SK-N-SH treated with all-trans-retinoic acid at 6 μM for 48 hours (cell line): Measurements from ENCODE around the gene PTPRD.

ENCODE experiments used
- ATAC-seq: fragments of 200-7000 bp; cut with Tn5 transposase; 3 replicates; pipeline ENCODE4 v1.9.1; 2020; ENCODE audit warnings: mild to moderate bottlenecking, moderate library complexity
- ARNTL ChIP-seq: fragments of 450-650 bp; formaldehyde crosslinking; IDR thresholded peaks from 2 replicates; pipeline ENCODE4 v1.5.0; 2020; ENCODE audit warnings: low read depth, mild to moderate bottlenecking, moderate library complexity, borderline replicate concordance
- BACH2 ChIP-seq: fragments of 250-450 bp; sonication (Bioruptor Pico); IDR thresholded peaks from 2 replicates; pipeline ENCODE4 v1.9.0; 2021; ENCODE audit warnings: mild to moderate bottlenecking, borderline replicate concordance
- CSDC2 ChIP-seq: fragments of 250-450 bp; sonication (Bioruptor Pico); IDR thresholded peaks from 2 replicates; pipeline ENCODE4 v1.5.0; 2020; ENCODE audit warnings: mild to moderate bottlenecking, moderate library complexity
- ISL1 ChIP-seq: fragments of 250-450 bp; sonication (Bioruptor Pico); IDR thresholded peaks from 2 replicates; pipeline ENCODE4 v2.1.2; 2022; ENCODE audit warnings: mild to moderate bottlenecking, moderate library complexity
- OSR1 ChIP-seq: fragments of 250-450 bp; sonication (Bioruptor Pico); IDR thresholded peaks from 2 replicates; pipeline ENCODE4 v1.8.0; 2022; ENCODE audit warnings: moderate library complexity, mild to moderate bottlenecking, inconsistent platforms
- RARB ChIP-seq: fragments of 250-450 bp; sonication (Bioruptor Pico); IDR thresholded peaks from 2 replicates; pipeline ENCODE4 v1.8.0; 2021; ENCODE audit warnings: mild to moderate bottlenecking, moderate library complexity
- SNAI2 ChIP-seq: fragments of 250-450 bp; sonication (Bioruptor Pico); IDR thresholded peaks from 2 replicates; pipeline ENCODE4 v1.5.0; 2020; ENCODE audit warnings: mild to moderate bottlenecking, moderate library complexity
- TCF4 ChIP-seq: fragments of 250-450 bp; sonication (Bioruptor Pico); IDR thresholded peaks from 2 replicates; pipeline ENCODE4 v1.8.0; 2021; ENCODE audit warnings: mild to moderate bottlenecking, moderate library complexity, borderline replicate concordance
- ZC3H10 ChIP-seq: fragments of 250-450 bp; sonication (Bioruptor Pico); IDR thresholded peaks from 2 replicates; pipeline ENCODE4 v1.5.1; 2021; ENCODE audit warnings: mild to moderate bottlenecking, moderate library complexity
- ZFP30 ChIP-seq: fragments of 450-650 bp; formaldehyde crosslinking; IDR thresholded peaks from 2 replicates; pipeline ENCODE4 v1.5.0; 2022; ENCODE audit warnings: mild to moderate bottlenecking, moderate library complexity
- ZNF565 ChIP-seq: fragments of 450-650 bp; formaldehyde crosslinking; conservative IDR thresholded peaks from 2 replicates; pipeline ENCODE4 v1.5.0; 2020; ENCODE audit warnings: low read depth, mild to moderate bottlenecking, moderate library complexity
- ZNF70 ChIP-seq: fragments of 450-650 bp; formaldehyde crosslinking; IDR thresholded peaks from 2 replicates; pipeline ENCODE4 v1.5.0; 2020; ENCODE audit warnings: mild to moderate bottlenecking, moderate library complexity
- ZNF8 ChIP-seq: fragments of 450-650 bp; formaldehyde crosslinking; IDR thresholded peaks from 2 replicates; pipeline ENCODE4 v1.5.0; 2020; ENCODE audit warnings: mild to moderate bottlenecking, moderate library complexity
- TF ChIP-seq, protein P1 (sequence below): fragments of 250-450 bp; sonication (Bioruptor Pico); IDR thresholded peaks from 2 replicates; pipeline ENCODE4 v1.8.0; 2021; ENCODE audit warnings: low read depth, mild to moderate bottlenecking, moderate library complexity, borderline replicate concordance
- TF ChIP-seq, protein P2 (sequence below): fragments of 250-450 bp; sonication (Bioruptor Pico); IDR thresholded peaks from 2 replicates; pipeline ENCODE4 v1.5.0; 2020; ENCODE audit warnings: mild to moderate bottlenecking, moderate library complexity
- TF ChIP-seq, protein P3 (sequence below): fragments of 250-450 bp; sonication (Bioruptor Pico); IDR thresholded peaks from 2 replicates; pipeline ENCODE4 v1.5.1; 2021; ENCODE audit warnings: mild to moderate bottlenecking, moderate library complexity
- TF ChIP-seq, protein P4 (sequence below): fragments of 250-450 bp; sonication (Bioruptor Pico); IDR thresholded peaks from 2 replicates; pipeline ENCODE4 v1.5.1; 2020; ENCODE audit warnings: low read depth, mild to moderate bottlenecking, moderate library complexity

Gene PTPRD

DNA sequence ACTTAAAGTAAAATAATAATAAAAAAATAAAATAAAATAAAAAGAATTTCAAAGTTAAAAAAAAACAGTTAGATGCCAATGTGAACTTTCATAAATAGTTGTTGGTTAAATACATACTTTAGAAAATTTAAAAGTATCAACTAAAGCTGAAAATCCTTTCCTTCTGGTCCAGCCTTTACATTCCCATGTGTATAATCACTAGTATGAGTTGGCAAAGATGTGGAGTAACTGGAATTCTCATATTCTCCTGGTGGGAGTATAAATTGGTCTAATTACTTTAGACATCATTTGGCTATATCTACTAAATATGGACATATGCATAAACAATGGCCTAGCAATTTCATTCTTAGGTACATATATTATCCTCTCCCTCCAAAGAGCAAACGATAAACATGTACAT, 619.9 kb downstream of the PTPRD start:
- TF ChIP-seq ZC3H10 = no peak
- TF ChIP-seq ISL1 (CRISPR knock-in tag) = no peak
- TF ChIP-seq ZNF70 (CRISPR knock-in tag) = no peak
- TF ChIP-seq, protein P1, sequence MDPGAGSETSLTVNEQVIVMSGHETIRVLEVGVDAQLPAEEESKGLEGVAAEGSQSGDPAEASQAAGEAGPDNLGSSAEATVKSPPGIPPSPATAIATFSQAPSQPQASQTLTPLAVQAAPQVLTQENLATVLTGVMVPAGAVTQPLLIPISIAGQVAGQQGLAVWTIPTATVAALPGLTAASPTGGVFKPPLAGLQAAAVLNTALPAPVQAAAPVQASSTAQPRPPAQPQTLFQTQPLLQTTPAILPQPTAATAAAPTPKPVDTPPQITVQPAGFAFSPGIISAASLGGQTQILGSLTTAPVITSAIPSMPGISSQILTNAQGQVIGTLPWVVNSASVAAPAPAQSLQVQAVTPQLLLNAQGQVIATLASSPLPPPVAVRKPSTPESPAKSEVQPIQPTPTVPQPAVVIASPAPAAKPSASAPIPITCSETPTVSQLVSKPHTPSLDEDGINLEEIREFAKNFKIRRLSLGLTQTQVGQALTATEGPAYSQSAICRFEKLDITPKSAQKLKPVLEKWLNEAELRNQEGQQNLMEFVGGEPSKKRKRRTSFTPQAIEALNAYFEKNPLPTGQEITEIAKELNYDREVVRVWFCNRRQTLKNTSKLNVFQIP (CRISPR knock-in tag) = no peak
- no peak for TF ChIP-seq ZFP30
- TF ChIP-seq SNAI2 (CRISPR knock-in tag) = no peak
- TF ChIP-seq, protein P2, sequence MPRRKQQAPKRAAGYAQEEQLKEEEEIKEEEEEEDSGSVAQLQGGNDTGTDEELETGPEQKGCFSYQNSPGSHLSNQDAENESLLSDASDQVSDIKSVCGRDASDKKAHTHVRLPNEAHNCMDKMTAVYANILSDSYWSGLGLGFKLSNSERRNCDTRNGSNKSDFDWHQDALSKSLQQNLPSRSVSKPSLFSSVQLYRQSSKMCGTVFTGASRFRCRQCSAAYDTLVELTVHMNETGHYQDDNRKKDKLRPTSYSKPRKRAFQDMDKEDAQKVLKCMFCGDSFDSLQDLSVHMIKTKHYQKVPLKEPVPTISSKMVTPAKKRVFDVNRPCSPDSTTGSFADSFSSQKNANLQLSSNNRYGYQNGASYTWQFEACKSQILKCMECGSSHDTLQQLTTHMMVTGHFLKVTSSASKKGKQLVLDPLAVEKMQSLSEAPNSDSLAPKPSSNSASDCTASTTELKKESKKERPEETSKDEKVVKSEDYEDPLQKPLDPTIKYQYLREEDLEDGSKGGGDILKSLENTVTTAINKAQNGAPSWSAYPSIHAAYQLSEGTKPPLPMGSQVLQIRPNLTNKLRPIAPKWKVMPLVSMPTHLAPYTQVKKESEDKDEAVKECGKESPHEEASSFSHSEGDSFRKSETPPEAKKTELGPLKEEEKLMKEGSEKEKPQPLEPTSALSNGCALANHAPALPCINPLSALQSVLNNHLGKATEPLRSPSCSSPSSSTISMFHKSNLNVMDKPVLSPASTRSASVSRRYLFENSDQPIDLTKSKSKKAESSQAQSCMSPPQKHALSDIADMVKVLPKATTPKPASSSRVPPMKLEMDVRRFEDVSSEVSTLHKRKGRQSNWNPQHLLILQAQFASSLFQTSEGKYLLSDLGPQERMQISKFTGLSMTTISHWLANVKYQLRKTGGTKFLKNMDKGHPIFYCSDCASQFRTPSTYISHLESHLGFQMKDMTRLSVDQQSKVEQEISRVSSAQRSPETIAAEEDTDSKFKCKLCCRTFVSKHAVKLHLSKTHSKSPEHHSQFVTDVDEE (CRISPR knock-in tag) = no peak
- TF ChIP-seq ZNF8 (CRISPR knock-in tag) = no peak
- TF ChIP-seq OSR1 (CRISPR knock-in tag) = no peak
- TF ChIP-seq, protein P3, sequence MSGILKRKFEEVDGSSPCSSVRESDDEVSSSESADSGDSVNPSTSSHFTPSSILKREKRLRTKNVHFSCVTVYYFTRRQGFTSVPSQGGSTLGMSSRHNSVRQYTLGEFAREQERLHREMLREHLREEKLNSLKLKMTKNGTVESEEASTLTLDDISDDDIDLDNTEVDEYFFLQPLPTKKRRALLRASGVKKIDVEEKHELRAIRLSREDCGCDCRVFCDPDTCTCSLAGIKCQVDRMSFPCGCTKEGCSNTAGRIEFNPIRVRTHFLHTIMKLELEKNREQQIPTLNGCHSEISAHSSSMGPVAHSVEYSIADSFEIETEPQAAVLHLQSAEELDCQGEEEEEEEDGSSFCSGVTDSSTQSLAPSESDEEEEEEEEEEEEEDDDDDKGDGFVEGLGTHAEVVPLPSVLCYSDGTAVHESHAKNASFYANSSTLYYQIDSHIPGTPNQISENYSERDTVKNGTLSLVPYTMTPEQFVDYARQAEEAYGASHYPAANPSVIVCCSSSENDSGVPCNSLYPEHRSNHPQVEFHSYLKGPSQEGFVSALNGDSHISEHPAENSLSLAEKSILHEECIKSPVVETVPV (CRISPR knock-in tag) = no peak
- TF ChIP-seq, protein P4, sequence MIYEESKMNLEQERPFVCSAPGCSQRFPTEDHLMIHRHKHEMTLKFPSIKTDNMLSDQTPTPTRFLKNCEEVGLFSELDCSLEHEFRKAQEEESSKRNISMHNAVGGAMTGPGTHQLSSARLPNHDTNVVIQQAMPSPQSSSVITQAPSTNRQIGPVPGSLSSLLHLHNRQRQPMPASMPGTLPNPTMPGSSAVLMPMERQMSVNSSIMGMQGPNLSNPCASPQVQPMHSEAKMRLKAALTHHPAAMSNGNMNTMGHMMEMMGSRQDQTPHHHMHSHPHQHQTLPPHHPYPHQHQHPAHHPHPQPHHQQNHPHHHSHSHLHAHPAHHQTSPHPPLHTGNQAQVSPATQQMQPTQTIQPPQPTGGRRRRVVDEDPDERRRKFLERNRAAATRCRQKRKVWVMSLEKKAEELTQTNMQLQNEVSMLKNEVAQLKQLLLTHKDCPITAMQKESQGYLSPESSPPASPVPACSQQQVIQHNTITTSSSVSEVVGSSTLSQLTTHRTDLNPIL (CRISPR knock-in tag) = no peak
- ATAC-seq = no peak

DNA sequence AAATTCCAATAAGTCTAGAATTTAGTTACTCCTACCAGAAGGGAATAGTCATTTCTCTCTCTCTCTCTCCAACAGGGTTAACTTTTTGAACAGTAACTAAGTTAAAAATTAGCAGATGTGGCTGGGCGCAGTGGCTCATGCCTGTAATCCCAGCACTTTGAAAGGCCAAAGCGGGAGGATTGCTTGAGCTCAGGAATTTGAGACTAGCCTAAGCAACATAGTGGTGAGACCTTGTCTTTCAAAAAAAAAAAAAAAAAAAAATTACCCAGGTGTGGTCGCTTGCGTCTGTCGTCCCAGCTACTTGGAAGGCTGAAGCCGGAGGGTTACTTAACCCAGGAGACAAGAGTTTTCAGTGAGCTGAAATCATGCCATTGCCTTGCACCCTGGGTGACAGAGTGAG, 639.7 kb downstream of the PTPRD start:
- no peak for ATAC-seq
- no peak for TF ChIP-seq RARB
- TF ChIP-seq, protein P2 (CRISPR knock-in tag) = no peak
- no peak for TF ChIP-seq TCF4 (CRISPR knock-in tag)
- TF ChIP-seq, protein P1 (CRISPR knock-in tag) = no peak
- TF ChIP-seq ZFP30 = no peak
- no peak for TF ChIP-seq ARNTL
- no peak for TF ChIP-seq CSDC2 (CRISPR knock-in tag)
- TF ChIP-seq ZNF8 (CRISPR knock-in tag) = no peak
- no peak for TF ChIP-seq ZC3H10
- no peak for TF ChIP-seq ZNF565 (CRISPR knock-in tag)
- no peak for TF ChIP-seq ISL1 (CRISPR knock-in tag)
- TF ChIP-seq BACH2 = no peak
- TF ChIP-seq, protein P4 (CRISPR knock-in tag) = no peak
- TF ChIP-seq, protein P3 (CRISPR knock-in tag) = no peak
